B cell (primary cell): Measurements from ENCODE around the gene COL17A1. TPM values are rescaled to one million over a fixed set of nuclear protein-coding genes. Genes with fewer than 3 reads are reported as not detected.

Source experiments
- ATAC-seq: fragments of 200-7000 bp; cut with Tn5 transposase; one replicate; pipeline ENCODE4 v1.10.0; 2021; ENCODE audit warnings: low read depth, mild to moderate bottlenecking, moderate number of reproducible peaks, moderate library complexity
- CTCF ChIA-PET: fragments of 350-600 bp; sonication (Branson Sonifier 250); formaldehyde crosslinking; loops from one replicate; lab custom pipeline; 2021; ENCODE audit warnings: antibody characterized with exemption, inconsistent platforms; lab: Charles Lee
- POLR2A ChIA-PET: fragments of 350-600 bp; sonication (Branson Sonifier 250); formaldehyde crosslinking; loops from one replicate; lab custom pipeline; 2021; ENCODE audit warnings: antibody characterized with exemption; lab: Charles Lee
- DNase-seq: peaks from one replicate; pipeline ENCODE4 v3.0.0; 2013
- H2AFZ ChIP-seq: 2 replicates; pipeline ENCODE4 v1.6.1; 2012; ENCODE audit warnings: mild to moderate bottlenecking, low read depth, low read length; ENCODE audit not compliant: insufficient read depth, poor library complexity, severe bottlenecking
- H3K27ac ChIP-seq, 2 donors: 1 replicate in 1 of 2; 2 replicates in 1 of 2; pipeline ENCODE4 v1.5.1; 2012 to 2013; ENCODE audit warnings: low read length in 2 of 2, mild to moderate bottlenecking in 2 of 2, moderate library complexity in 1 of 2
- H3K27me3 ChIP-seq, 4 experiments: fragments of 200-600 bp in 1 of 4; sonication (generic) in 1 of 4; replicated peaks in 1 of 4; 1 replicate in 2 of 4; 2 replicates in 2 of 4; pipeline versions ENCODE4 v1.6.1 to v1.7.0; 2013 to 2016; ENCODE audit warnings: low read length in 3 of 4, mild to moderate bottlenecking in 2 of 4, mixed read lengths in 1 of 4, moderate library complexity in 1 of 4; ENCODE audit not compliant: insufficient read depth in 4 of 4, control insufficient read depth in 3 of 4; ENCODE audit errors: control extremely low read depth in 1 of 4
- H3K36me3 ChIP-seq, 2 experiments: replicated peaks in 1 of 2; 1 replicate in 1 of 2; 2 replicates in 1 of 2; pipeline versions ENCODE4 v1.6.1 to v1.7.1; 2013; ENCODE audit warnings: low read length in 1 of 2; ENCODE audit not compliant: insufficient read depth in 2 of 2, control insufficient read depth in 1 of 2; ENCODE audit errors: control extremely low read depth in 1 of 2, extremely low read depth in 1 of 2
- H3K4me1 ChIP-seq, 2 donors: fragments of 200-600 bp in 1 of 2; sonication (generic) in 1 of 2; 1 replicate in 1 of 2; 2 replicates in 1 of 2; pipeline versions ENCODE4 v1.5.1 to v1.6.1; 2013 to 2017; ENCODE audit warnings: low read length in 2 of 2; ENCODE audit not compliant: control insufficient read depth in 2 of 2, insufficient read depth in 2 of 2
- H3K4me2 ChIP-seq: replicated peaks from 2 replicates; pipeline ENCODE3; 2012; ENCODE audit warnings: mild to moderate bottlenecking, low read depth, low read length; ENCODE audit not compliant: poor library complexity, severe bottlenecking
- H3K4me3 ChIP-seq, 5 experiments: fragments of 200-600 bp in 1 of 5; sonication (generic) in 1 of 5; 1 replicate in 3 of 5; 2 replicates in 2 of 5; pipeline versions ENCODE4 v1.5.1 to v1.7.0; 2011 to 2016; ENCODE audit warnings: low read length in 4 of 5, mild to moderate bottlenecking in 4 of 5, low read depth in 2 of 5, control low read depth in 1 of 5, moderate library complexity in 1 of 5; ENCODE audit not compliant: insufficient read depth in 1 of 5; ENCODE audit errors: control extremely low read depth in 1 of 5, extremely low read depth in 1 of 5
- H3K79me2 ChIP-seq: fragments of 200-600 bp; sonication (generic); one replicate; pipeline ENCODE4 v1.6.0; 2016; ENCODE audit warnings: low read length; ENCODE audit not compliant: control insufficient read depth, insufficient read depth
- H3K9ac ChIP-seq: fragments of 200-600 bp; sonication (generic); 2 replicates; pipeline ENCODE4 v1.6.1; 2017; ENCODE audit warnings: mild to moderate bottlenecking, low read length, moderate library complexity
- H3K9me3 ChIP-seq, 3 donors: one replicate each; pipeline versions ENCODE4 v1.6.1 to v1.7.1; 2013; ENCODE audit warnings: low read length in 2 of 3; ENCODE audit not compliant: control insufficient read depth in 2 of 3, insufficient read depth in 1 of 3; ENCODE audit errors: control extremely low read depth in 1 of 3
- H4K20me1 ChIP-seq: 2 replicates; pipeline ENCODE4 v1.6.0; 2012; ENCODE audit warnings: mild to moderate bottlenecking, low read length; ENCODE audit not compliant: insufficient read depth, control insufficient read depth, poor library complexity, severe bottlenecking
- H3K27ac Mint-ChIP-seq: one replicate; pipeline ENCODE4 v1.8.0; 2021; ENCODE audit warnings: mixed read lengths
- H3K27me3 Mint-ChIP-seq: one replicate; pipeline ENCODE4 v1.8.0; 2021; ENCODE audit warnings: mixed read lengths
- H3K4me1 Mint-ChIP-seq: one replicate; pipeline ENCODE4 v1.8.0; 2021; ENCODE audit warnings: mixed read lengths
- H3K4me3 Mint-ChIP-seq: one replicate; pipeline ENCODE4 v1.8.0; 2021; ENCODE audit warnings: mixed read lengths
- H3K9me3 Mint-ChIP-seq: one replicate; pipeline ENCODE4 v1.8.0; 2022; ENCODE audit warnings: mixed read lengths; ENCODE audit not compliant: insufficient read depth
- EZH2 ChIP-seq: IDR thresholded peaks from 2 replicates; pipeline ENCODE4 v1.6.1; 2012; ENCODE audit warnings: borderline replicate concordance, low read depth, mild to moderate bottlenecking, moderate library complexity, low read length; ENCODE audit not compliant: insufficient read depth, poor library complexity, severe bottlenecking
- WGBS: methylation state at CpG from one replicate; pipeline ENCODE4 v1.1.5; 2013; ENCODE audit warnings: missing lambda C conversion rate; ENCODE audit not compliant: insufficient coverage; 5-methylcytosine and 5-hydroxymethylcytosine counted together
- intact Hi-C: fragments of 100-400 bp; cut with micrococcal nuclease; formaldehyde crosslinking; loops from one replicate; pipeline ENCODE4 v1.10.0; 2022
- polyA plus RNA-seq: library from polyadenylated mRNA; depleted of rRNA; stranded (reverse); fragments of >200 nt; gene quantifications from 2 replicates; pipeline ENCODE4 v1.2.3, GENCODE V29; 2012
- total RNA-seq, 2 donors: library from RNA; stranded (reverse); fragments of 120-200 nt in 1 of 2; gene quantifications; 1 replicate in 1 of 2; 2 replicates in 1 of 2; pipeline versions ENCODE4 v1.2.3 to v1.2.4, GENCODE V29; 2013 to 2022
- TF ChIP-seq, protein P1 (sequence below): fragments of 200-600 bp; IDR thresholded peaks from one replicate; pipeline ENCODE4 v1.8.0; 2022; ENCODE audit warnings: antibody characterized with exemption, mild to moderate bottlenecking

COL17A1 gene
- total and polyA plus RNA-seq, 2 donors (not counting 1 experiment from before 2014, with no cell fraction given) = not detected

DNA sequence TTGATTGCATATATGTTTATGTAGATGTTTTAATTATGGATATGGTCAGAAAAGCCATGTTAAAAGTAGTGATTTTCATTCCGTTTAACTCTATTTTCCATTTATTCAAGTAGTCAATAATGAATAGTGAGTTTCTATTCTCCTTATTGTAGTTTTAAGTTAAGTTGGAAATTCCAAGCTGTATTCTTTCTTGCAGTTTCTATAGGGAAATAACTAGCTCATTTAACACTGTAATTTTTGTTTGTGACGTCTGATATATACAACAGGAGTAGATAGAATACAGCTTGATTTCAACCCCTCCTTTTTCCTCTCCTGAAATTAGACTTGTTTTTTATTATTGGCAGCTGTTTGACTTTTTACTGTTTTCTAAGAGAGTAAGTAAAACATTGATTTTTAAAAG, 71.5 kb downstream of the COL17A1 start:
- no peaks in the 10 kb centered on the region for H3K4me1 ChIP-seq
- H3K4me3 ChIP-seq = no peak overlapping the region
- no peaks in the 10 kb centered on the region for H3K79me2 ChIP-seq
- peaks cover 13 to 25% of the 10 kb centered on the region in 2 experiments for H3K36me3 ChIP-seq
- H3K27me3 ChIP-seq = no peaks in the 10 kb centered on the region
- Mint-ChIP-seq H3K9me3 (no peaks in the 10 kb centered on the region), H3K27ac (no peak overlapping the region), H3K4me3 (no peak overlapping the region), H3K4me1 (no peaks in the 10 kb centered on the region), H3K27me3 (no peaks in the 10 kb centered on the region)
- no peak for DNase-seq
- TF ChIP-seq EZH2 = no peak
- TF ChIP-seq, protein P1, sequence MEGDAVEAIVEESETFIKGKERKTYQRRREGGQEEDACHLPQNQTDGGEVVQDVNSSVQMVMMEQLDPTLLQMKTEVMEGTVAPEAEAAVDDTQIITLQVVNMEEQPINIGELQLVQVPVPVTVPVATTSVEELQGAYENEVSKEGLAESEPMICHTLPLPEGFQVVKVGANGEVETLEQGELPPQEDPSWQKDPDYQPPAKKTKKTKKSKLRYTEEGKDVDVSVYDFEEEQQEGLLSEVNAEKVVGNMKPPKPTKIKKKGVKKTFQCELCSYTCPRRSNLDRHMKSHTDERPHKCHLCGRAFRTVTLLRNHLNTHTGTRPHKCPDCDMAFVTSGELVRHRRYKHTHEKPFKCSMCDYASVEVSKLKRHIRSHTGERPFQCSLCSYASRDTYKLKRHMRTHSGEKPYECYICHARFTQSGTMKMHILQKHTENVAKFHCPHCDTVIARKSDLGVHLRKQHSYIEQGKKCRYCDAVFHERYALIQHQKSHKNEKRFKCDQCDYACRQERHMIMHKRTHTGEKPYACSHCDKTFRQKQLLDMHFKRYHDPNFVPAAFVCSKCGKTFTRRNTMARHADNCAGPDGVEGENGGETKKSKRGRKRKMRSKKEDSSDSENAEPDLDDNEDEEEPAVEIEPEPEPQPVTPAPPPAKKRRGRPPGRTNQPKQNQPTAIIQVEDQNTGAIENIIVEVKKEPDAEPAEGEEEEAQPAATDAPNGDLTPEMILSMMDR = no peak
- ATAC-seq = no peak
- H2AFZ ChIP-seq = no peak overlapping the region
- no peak overlapping the region for H3K9ac ChIP-seq
- ChIA-PET POLR2A (no interaction called here), CTCF (interaction anchor here (1.4 kb wide), 1 partner anchor 126 kb away, joined by 4 read pairs; no protein-coding TSS in a partner anchor)
- intact Hi-C loops = no loop called here
- no peaks in the 10 kb centered on the region for H3K9me3 ChIP-seq
- no CpG with 5 or more reads among the region's 2 CpGs for WGBS
- no peaks in the 10 kb centered on the region for H4K20me1 ChIP-seq
- H3K4me2 ChIP-seq = no peak overlapping the region
- no peak overlapping the region for H3K27ac ChIP-seq

- no peaks in the 10 kb centered on the region for H3K79me2 ChIP-seq
These were observed 72.2 kb downstream of the COL17A1 start for GRCh38 chr10:104013489-104013888.

More at GRCh38 chr10:104013489-104013888, 72.2 kb downstream of the COL17A1 start:
- H3K27ac ChIP-seq = no peak overlapping the region
- no peaks in the 10 kb centered on the region for H3K4me1 ChIP-seq
- H3K27me3 ChIP-seq = no peaks in the 10 kb centered on the region
- POLR2A ChIA-PET = no interaction called here
- Mint-ChIP-seq H3K27ac (no peak overlapping the region), H3K27me3 (no peaks in the 10 kb centered on the region), H3K4me1 (no peaks in the 10 kb centered on the region), H3K9me3 (no peaks in the 10 kb centered on the region), H3K4me3 (no peak overlapping the region)
- H3K9me3 ChIP-seq = no peaks in the 10 kb centered on the region
- intact Hi-C loops = no loop called here
- DNase-seq = no peak
- WGBS = 100% methylated on average over 4 of the region's 4 CpGs
- no peak overlapping the region for H3K9ac ChIP-seq
- H2AFZ ChIP-seq = no peak overlapping the region
- peaks cover 15 to 18% of the 10 kb centered on the region in 2 experiments for H3K36me3 ChIP-seq
- CTCF ChIA-PET = interaction anchor here (0.5 kb wide), 1 partner anchor 124 kb away, joined by 3 read pairs; no protein-coding TSS in a partner anchor
- TF ChIP-seq, protein P1 = no peak
- TF ChIP-seq EZH2 = no peak
- no peak for ATAC-seq
- no peak overlapping the region for H3K4me3 ChIP-seq
- no peaks in the 10 kb centered on the region for H4K20me1 ChIP-seq
- no peak overlapping the region for H3K4me2 ChIP-seq
